ENCODE results near the gene PRELID3B. TPM values are rescaled to one million over a fixed set of nuclear protein-coding genes. Genes with fewer than 3 reads are reported as not detected.

Gene PRELID3B
- total and polyA plus RNA-seq, 2 of the 13 experiments (the other 11 are each of a cell fraction or from before 2014, with no cell fraction given), result 23.3 to 42.6 TPM

- no peak for TF ChIP-seq MYPOP (CRISPR knock-in tag; IDR thresholded peaks at IDR 0.05)
- TF ChIP-seq FOXK1 (CRISPR knock-in tag; IDR thresholded peaks at IDR 0.05; ENCODE audit: borderline replicate concordance, low read depth), result no peak
- TF ChIP-seq RFXANK (CRISPR knock-in tag; IDR thresholded peaks at IDR 0.05), result no peak
- no peak for TF ChIP-seq HNRNPL (IDR thresholded peaks at IDR 0.05; ENCODE audit: low read depth, low read length)
- TF ChIP-seq, protein P1, sequence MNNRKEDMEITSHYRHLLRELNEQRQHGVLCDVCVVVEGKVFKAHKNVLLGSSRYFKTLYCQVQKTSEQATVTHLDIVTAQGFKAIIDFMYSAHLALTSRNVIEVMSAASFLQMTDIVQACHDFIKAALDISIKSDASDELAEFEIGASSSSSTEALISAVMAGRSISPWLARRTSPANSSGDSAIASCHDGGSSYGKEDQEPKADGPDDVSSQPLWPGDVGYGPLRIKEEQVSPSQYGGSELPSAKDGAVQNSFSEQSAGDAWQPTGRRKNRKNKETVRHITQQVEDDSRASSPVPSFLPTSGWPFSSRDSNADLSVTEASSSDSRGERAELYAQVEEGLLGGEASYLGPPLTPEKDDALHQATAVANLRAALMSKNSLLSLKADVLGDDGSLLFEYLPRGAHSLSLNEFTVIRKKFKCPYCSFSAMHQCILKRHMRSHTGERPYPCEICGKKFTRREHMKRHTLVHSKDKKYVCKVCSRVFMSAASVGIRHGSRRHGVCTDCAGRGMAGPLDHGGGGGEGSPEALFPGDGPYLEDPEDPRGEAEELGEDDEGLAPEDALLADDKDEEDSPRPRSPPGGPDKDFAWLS (CRISPR knock-in tag; IDR thresholded peaks at IDR 0.05; ENCODE audit: borderline replicate concordance), result no peak
- TF ChIP-seq RFX3 (CRISPR knock-in tag; IDR thresholded peaks at IDR 0.05), result no peak
- TF ChIP-seq SIN3A (IDR thresholded peaks at IDR 0.05; ENCODE audit: borderline replicate concordance, low read depth, low read length), result no peak
- TF ChIP-seq HHEX (CRISPR knock-in tag; IDR thresholded peaks at IDR 0.05), result no peak
- no peak for TF ChIP-seq MAZ (IDR thresholded peaks at IDR 0.05; ENCODE audit: borderline replicate concordance, low read depth, low read length)
- no peak for TF ChIP-seq MAZ (CRISPR knock-in tag; IDR thresholded peaks at IDR 0.05; ENCODE audit: low read depth)
- TF ChIP-seq, protein P2, sequence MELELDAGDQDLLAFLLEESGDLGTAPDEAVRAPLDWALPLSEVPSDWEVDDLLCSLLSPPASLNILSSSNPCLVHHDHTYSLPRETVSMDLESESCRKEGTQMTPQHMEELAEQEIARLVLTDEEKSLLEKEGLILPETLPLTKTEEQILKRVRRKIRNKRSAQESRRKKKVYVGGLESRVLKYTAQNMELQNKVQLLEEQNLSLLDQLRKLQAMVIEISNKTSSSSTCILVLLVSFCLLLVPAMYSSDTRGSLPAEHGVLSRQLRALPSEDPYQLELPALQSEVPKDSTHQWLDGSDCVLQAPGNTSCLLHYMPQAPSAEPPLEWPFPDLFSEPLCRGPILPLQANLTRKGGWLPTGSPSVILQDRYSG (CRISPR knock-in tag; IDR thresholded peaks at IDR 0.05), result no peak
- no peak for TF ChIP-seq ETV6 (CRISPR knock-in tag; conservative IDR thresholded peaks at IDR 0.05)
- 0 out of 2 replicates have a peak, but pooled peaks have one; percentile 61 for TF ChIP-seq ATF6 (CRISPR knock-in tag; conservative IDR thresholded peaks at IDR 0.05)
- 0 out of 2 replicates have a peak, but pooled peaks have one; percentile 29 for TF ChIP-seq NCOA2 (CRISPR knock-in tag; IDR thresholded peaks at IDR 0.05)
- 0 out of 2 replicates have a peak, but pooled peaks have one; percentile 25 for TF ChIP-seq ERF (CRISPR knock-in tag; IDR thresholded peaks at IDR 0.05)
- no peak for TF ChIP-seq ELF1 (CRISPR knock-in tag; IDR thresholded peaks at IDR 0.05)
- TF ChIP-seq, protein P3, sequence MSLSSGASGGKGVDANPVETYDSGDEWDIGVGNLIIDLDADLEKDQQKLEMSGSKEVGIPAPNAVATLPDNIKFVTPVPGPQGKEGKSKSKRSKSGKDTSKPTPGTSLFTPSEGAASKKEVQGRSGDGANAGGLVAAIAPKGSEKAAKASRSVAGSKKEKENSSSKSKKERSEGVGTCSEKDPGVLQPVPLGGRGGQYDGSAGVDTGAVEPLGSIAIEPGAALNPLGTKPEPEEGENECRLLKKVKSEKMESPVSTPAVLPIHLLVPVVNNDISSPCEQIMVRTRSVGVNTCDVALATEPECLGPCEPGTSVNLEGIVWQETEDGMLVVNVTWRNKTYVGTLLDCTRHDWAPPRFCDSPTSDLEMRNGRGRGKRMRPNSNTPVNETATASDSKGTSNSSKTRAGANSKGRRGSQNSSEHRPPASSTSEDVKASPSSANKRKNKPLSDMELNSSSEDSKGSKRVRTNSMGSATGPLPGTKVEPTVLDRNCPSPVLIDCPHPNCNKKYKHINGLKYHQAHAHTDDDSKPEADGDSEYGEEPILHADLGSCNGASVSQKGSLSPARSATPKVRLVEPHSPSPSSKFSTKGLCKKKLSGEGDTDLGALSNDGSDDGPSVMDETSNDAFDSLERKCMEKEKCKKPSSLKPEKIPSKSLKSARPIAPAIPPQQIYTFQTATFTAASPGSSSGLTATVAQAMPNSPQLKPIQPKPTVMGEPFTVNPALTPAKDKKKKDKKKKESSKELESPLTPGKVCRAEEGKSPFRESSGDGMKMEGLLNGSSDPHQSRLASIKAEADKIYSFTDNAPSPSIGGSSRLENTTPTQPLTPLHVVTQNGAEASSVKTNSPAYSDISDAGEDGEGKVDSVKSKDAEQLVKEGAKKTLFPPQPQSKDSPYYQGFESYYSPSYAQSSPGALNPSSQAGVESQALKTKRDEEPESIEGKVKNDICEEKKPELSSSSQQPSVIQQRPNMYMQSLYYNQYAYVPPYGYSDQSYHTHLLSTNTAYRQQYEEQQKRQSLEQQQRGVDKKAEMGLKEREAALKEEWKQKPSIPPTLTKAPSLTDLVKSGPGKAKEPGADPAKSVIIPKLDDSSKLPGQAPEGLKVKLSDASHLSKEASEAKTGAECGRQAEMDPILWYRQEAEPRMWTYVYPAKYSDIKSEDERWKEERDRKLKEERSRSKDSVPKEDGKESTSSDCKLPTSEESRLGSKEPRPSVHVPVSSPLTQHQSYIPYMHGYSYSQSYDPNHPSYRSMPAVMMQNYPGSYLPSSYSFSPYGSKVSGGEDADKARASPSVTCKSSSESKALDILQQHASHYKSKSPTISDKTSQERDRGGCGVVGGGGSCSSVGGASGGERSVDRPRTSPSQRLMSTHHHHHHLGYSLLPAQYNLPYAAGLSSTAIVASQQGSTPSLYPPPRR (CRISPR knock-in tag; IDR thresholded peaks at IDR 0.05; ENCODE audit: borderline replicate concordance), result no peak
- TF ChIP-seq ZNF251 (CRISPR knock-in tag; IDR thresholded peaks at IDR 0.05), result no peak
- TF ChIP-seq LCORL (IDR thresholded peaks at IDR 0.05), result no peak
- no peak for TF ChIP-seq LCORL (CRISPR knock-in tag; IDR thresholded peaks at IDR 0.05)
- TF ChIP-seq ZNF253 (CRISPR knock-in tag; IDR thresholded peaks at IDR 0.05; ENCODE audit: borderline replicate concordance), result no peak
Observed at GRCh38 chr20:59087829-59088433, 45.3 kb upstream of the PRELID3B start (continued).

Measured in HepG2 (cell line).